ENCODE data around the gene FAN1. TPM values are rescaled to one million over a fixed set of nuclear protein-coding genes. Genes with fewer than 3 reads are reported as not detected.

FAN1 gene
- total RNA-seq, 1 donor from 2014 or later: 18.4 TPM

DNA sequence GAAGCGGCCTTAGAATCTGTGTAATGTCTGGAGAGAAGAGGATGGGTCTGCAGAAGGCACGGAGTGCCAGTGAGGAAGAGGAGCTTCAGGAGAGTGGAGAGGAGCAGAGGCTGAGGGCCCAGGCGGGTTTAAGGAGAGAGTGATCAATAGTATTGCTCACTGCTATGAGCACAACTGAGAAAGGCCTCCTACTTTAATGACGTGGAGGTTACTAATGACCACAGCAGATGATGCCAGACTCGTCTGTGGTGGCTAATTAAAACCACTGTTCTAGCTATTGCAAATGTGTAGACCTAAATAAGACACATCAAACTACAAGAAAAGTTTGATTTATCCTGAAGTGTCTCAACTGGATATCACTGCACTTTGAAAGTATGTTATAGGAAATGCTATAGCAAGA, 54.5 kb downstream of the FAN1 start:
- H3K36me3 ChIP-seq: peaks cover 99% of the 10 kb centered on the region
- no peak for TF ChIP-seq CTCF (IDR thresholded peaks at IDR 0.05)

GRCh38 chr15:30962079-30962478, 58.4 kb downstream of the FAN1 start:
- peaks cover 91% of the 10 kb centered on the region for H3K36me3 ChIP-seq
- ATAC-seq: no peak
- no peak for TF ChIP-seq CTCF (IDR thresholded peaks at IDR 0.05)
- no peaks in the 10 kb centered on the region for H3K27me3 ChIP-seq
- DNase-seq: no peak
- no peaks in the 10 kb centered on the region for H3K4me1 ChIP-seq
- no peak overlapping the region for H3K27ac ChIP-seq
- no peak overlapping the region for H3K4me3 ChIP-seq
- intact Hi-C loops (cut with DNase I): no loop called here
- H3K9me3 ChIP-seq: no peaks in the 10 kb centered on the region

More for the DNA sequence above, 54.5 kb downstream of the FAN1 start:
- Histone ChIP-seq H3K27ac (no peak overlapping the region), H3K9me3 (no peaks in the 10 kb centered on the region), H3K4me1 (no peaks in the 10 kb centered on the region), H3K4me3 (no peak overlapping the region), H3K27me3 (no peaks in the 10 kb centered on the region)
- intact Hi-C loops (cut with DNase I): no loop called here
- no peak for ATAC-seq
- DNase-seq: no peak

- ATAC-seq: no peak
- no peaks in the 10 kb centered on the region for H3K9me3 ChIP-seq
- intact Hi-C loops (cut with DNase I): no loop called here
- DNase-seq: no peak
- no peaks in the 10 kb centered on the region for H3K27me3 ChIP-seq
- H3K4me1 ChIP-seq: no peaks in the 10 kb centered on the region
- peaks cover 91% of the 10 kb centered on the region for H3K36me3 ChIP-seq
- H3K27ac ChIP-seq: no peak overlapping the region
- no peak overlapping the region for H3K4me3 ChIP-seq
- TF ChIP-seq CTCF (IDR thresholded peaks at IDR 0.05): no peak
Observed at GRCh38 chr15:30962659-30963058, 58.9 kb downstream of the FAN1 start.

DNA sequence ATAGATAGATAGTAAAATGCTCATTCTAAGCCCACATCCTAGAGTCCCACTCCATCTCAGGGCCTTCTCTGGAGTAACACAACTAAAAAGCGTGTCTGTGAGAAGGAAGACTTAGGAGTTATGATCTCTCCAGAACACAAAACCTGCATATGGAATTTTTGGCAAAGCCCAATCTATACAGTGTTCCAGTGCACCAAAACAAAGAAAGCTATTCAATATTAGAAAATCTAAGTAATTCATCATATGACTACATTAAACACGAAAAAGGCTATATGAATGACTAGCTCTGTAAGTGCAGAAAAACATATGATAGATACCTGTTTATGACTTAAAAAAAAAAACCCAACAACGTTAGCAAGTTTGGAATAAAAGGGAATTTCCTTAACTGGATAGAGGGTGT, 60.0 kb downstream of the FAN1 start:
- H3K36me3 ChIP-seq: peaks cover 85% of the 10 kb centered on the region
- no peak for DNase-seq
- TF ChIP-seq CTCF (IDR thresholded peaks at IDR 0.05): no peak

DNA sequence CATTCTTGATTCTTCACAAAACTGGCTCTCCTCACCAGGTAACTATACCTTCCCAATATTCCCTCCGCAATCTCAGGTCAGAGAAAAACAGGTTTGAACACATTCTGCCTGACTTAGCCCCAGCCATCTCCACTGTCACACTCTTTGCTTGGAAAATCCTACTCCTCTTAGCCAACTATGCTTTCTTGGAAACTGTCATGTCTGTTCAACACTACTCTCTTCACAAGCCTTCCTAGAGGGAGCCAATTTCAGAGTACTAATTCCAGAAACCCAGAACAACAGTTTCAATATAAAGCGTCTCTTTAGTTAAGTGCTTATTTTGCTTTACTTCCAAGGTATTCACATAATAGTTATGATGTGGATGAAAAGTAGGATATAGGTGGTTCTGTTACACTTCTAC, 66.0 kb downstream of the FAN1 start:
- Histone ChIP-seq H3K36me3 (peaks cover 78% of the 10 kb centered on the region), H3K27me3 (no peaks in the 10 kb centered on the region), H3K9me3 (no peaks in the 10 kb centered on the region), H3K4me3 (no peak overlapping the region), H3K27ac (no peak overlapping the region), H3K4me1 (no peaks in the 10 kb centered on the region)
- DNase-seq (no peak), ATAC-seq (no peak)
- intact Hi-C loops (cut with DNase I): no loop called here
- TF ChIP-seq CTCF (IDR thresholded peaks at IDR 0.05): no peak

More for the DNA sequence above, 60.0 kb downstream of the FAN1 start:
- ATAC-seq: no peak
- no peak overlapping the region for H3K27ac ChIP-seq
- no peaks in the 10 kb centered on the region for H3K27me3 ChIP-seq
- H3K4me3 ChIP-seq: no peak overlapping the region
- H3K9me3 ChIP-seq: no peaks in the 10 kb centered on the region
- no peaks in the 10 kb centered on the region for H3K4me1 ChIP-seq
- intact Hi-C loops (cut with DNase I): no loop called here

GRCh38 chr15:30973379-30973778, 69.7 kb downstream of the FAN1 start:
- no peak overlapping the region for H3K4me3 ChIP-seq
- no peak for DNase-seq
- ATAC-seq: no peak
- H3K36me3 ChIP-seq: peaks cover 50% of the 10 kb centered on the region
- H3K27me3 ChIP-seq: no peaks in the 10 kb centered on the region
- no peak overlapping the region for H3K27ac ChIP-seq
- no peaks in the 10 kb centered on the region for H3K9me3 ChIP-seq
- intact Hi-C loops (cut with DNase I): no loop called here
- no peak for TF ChIP-seq CTCF (IDR thresholded peaks at IDR 0.05)
- H3K4me1 ChIP-seq: no peaks in the 10 kb centered on the region

Measured in upper lobe of right lung (tissue), 1 donor.